Activated CD4-positive, alpha-beta T cell treated with anti-CD3 and anti-CD28 coated beads for 4 hours (primary cell): ENCODE results near the gene IFNE.

Source experiments
- DNase-seq, 2 donors: peaks; one replicate each; pipeline ENCODE4 v3.0.0-alpha.2; 2020

Gene IFNE

GRCh38 chr9:21482213-21482612 is at the start of gene IFNE:
TSS of gene IFNE (minus strand) at chr9:21482313. CDS start at chr9:21481694, 619 bp downstream.
- no peak for DNase-seq

GRCh38 chr9:21528123-21528808 is 46.2 kb upstream of the IFNE start:
- no peak for DNase-seq

GRCh38 chr9:21527579-21527978 is 45.5 kb upstream of the IFNE start:
- no peak for DNase-seq

DNA sequence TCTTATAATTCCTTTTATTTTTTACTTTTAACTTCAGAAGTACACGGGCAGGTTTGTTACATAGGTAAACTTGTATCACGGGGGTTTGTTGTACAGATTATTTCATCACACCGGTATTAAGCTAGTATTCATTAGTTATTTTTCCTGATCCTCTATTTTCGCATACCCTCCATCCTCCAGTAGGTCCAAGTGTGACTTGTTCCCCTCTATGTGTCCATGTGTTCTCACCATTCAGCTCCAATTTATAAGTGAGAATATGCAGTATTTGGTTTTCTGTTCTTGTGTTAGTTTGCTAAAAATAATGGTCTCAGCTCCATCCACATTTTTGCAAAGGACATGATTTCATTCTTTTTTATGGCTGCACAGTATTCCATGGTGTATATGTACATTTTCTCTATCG is 43.1 kb upstream of the IFNE start:
- DNase-seq = no peak

DNA sequence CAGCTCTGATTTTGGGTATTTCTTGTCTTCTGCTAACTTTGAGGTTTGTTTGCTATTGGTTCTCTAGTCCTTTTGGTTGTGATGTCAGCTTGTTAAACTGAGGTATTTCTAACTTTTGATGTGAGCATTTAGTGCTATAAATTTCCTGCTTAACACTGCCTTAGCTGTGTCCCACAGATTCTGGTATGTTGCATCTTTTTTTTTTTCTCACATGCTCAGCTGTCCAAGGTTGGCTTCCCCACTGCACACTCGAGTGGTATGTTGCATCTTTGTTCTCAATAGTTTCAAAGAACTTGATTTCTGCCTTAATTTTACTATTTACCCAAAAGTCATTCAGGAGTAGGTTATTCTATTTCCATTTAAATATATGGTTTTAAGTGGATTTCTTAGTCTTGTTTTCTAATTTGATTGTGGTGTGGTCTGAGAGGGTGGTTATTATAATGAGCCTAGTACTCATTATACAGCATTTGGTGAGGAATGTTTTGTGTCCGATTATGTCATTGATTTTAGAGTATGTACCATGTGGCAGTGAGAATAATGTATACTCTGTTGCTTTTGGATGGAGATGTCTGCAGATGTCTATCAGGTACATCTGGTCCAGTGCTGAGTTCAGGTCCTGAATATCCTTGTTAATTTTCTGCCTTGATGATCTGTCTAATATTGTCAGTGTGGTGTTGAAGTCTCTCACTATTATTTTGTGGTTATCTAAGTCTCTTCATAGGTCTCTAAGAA is 42.2 kb upstream of the IFNE start:
- DNase-seq = no peak

GRCh38 chr9:21523021-21524014 is 41.2 kb upstream of the IFNE start:
- DNase-seq = no peak

GRCh38 chr9:21522348-21522747 is 40.2 kb upstream of the IFNE start:
- no peak for DNase-seq

DNA sequence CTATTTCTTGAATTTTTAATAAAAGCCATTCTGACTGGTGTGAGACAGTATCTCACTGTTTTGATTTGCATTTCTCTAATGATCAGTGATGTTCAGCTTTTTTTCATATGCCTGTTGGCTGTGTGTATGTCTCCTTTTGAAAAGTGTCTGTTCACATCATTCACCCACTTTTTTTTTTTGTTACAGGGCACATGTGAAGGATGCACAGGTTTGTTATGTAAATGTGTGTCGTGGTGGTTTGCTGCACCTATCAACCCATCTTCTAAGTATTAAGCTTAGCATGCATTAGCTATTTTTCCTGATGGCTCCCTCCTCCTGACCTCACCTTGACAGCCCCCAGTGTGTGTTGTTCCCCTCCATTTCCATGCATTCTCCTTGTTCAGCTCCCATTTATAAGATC is 39.3 kb upstream of the IFNE start:
- no peak for DNase-seq

DNA sequence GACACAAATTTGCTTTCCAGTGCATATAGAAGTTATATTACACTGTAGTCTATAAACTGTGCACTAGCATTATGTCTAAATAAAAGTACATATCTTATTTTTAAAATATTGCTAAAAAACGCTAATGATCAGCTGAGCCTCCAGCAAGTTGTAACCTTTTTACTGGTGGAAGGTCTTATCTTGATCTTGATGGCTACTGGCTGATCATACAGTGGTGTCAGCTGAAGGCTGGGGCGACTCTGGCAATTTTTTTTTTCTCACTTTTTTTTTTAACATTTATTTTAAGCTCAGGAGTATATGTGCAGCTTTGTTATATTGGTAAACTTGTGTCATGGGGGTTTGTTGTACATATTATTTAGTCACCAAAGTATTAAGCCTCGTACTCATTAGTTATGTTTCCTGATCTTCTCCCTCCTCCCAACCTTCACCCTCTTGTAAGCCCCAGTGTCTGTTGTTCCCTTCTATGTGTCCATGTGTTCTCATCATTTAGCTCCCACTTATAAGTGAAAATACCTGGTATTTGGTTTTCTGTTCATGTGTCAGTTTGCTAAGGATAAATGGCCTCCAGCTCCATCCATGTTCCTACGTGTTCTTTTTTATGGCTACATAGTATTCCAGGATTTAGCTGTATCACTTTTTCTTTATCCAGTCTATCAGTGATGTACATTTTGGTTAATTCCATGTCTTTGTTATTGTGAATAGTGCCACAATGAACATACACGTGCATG is 38.6 kb upstream of the IFNE start:
- no peak for DNase-seq

GRCh38 chr9:21519855-21520434 is 37.8 kb upstream of the IFNE start:
- DNase-seq = no peak

DNA sequence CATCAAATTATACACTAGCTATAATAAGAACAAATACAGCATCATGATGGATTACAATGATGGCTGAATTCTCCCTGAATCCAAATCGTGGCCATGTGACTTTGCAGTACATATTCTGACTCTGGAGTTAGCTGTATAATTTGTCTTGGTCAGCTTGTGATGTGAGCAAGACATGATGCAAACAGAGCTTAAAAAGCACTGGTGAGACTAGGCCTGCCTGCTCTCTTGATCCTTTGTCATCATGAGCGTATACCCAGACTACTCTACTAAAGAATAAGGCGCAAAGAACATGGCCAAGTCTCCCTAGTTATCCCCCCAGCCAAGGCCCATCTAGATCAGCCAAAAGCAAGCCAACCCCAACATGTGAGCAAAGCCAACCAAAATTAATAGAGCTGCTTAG is 34.7 kb upstream of the IFNE start:
- no peak for DNase-seq

GRCh38 chr9:21513431-21513830 is 31.3 kb upstream of the IFNE start:
- no peak for DNase-seq

DNA sequence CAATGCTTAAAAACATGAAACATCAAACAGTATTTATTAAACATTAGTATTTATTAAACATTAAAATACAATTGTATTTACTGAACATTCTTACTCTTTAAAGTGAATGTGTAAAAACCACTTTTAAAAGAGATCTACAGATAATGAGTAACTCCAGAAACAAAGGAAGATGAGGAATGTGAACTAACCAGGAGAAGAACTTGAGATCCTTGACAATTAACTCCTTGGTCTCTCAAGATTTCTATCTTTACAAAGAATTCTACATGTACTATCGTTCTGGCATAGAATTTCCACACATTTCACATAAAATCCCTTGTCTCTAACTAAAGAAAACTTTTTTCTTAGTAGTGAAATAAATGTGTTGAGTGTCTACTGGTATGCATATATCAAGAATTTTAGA is 28.7 kb upstream of the IFNE start:
- DNase-seq = no peak

GRCh38 chr9:21507483-21507790 is 25.3 kb upstream of the IFNE start:
- DNase-seq = no peak

GRCh38 chr9:21506626-21507482 is 24.7 kb upstream of the IFNE start:
- DNase-seq = no peak

DNA sequence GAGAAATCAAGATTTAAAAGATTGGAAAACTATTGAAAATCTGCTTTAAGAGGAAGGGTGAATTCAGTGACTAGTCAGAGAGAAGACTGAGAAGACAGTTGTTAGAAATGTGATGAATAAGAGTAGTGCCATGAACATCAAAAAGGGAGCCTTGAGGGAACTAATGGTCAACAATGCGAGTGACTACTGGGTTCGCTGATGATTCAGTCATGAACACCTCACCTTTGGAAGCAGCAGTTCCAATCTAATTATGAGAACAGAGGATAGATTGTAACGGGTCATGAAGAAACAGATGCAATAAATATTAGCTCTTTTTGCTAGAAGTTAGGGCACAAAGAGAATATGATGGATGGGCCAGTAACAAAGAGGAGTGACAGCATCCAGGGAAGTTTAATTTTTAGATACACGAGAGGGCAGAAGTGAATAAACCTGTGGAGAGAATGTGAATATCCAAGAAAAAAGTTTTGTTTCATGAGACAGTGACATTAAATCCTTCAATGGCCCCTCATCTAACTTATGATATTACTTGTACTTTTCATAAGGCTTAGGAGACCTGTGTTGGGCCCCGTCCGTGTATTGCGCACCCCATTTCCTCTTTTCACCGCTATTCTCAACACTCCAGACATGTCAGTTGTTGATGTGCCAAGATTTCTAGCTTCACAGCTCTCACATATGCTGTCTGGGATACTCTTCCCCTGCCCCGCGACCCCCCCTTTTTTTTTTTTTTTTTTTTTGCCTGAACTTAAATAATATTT is 23.5 kb upstream of the IFNE start:
- no peak for DNase-seq

GRCh38 chr9:21504894-21505293 is 22.8 kb upstream of the IFNE start:
- no peak for DNase-seq

- DNase-seq = no peak
These were observed 22.0 kb upstream of the IFNE start for GRCh38 chr9:21504113-21504512.

GRCh38 chr9:21502586-21502985 is 20.5 kb upstream of the IFNE start:
- DNase-seq = no peak

- no peak for DNase-seq
These were observed 17.8 kb upstream of the IFNE start for GRCh38 chr9:21499912-21500311.

DNA sequence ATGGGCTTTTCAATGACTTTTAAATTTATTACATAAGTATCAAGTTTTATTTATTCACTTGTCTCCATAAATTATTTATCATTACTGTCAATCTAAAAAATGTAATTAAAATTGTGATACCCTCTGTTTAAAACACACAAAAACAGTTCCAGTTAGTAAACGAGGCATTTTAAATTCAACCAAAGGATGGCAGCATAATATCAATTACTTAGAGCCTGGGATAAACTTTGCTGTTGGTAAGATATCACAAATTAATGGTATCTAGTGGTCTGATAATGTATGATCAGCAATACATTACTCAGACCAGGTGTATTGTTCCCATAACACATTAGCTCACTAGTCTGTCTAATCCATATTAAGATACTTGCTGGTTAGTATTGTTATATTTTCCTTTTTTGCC is 9.6 kb upstream of the IFNE start:
- no peak for DNase-seq
